NT2/D1 (cell line): ENCODE measurements around the gene CALY.

ENCODE experiments used
- DNase-seq: peaks from one replicate; pipeline ENCODE4 v3.0.0-alpha.2; 2011; ENCODE audit warnings: low read depth, low spot score
- H3K27me3 ChIP-seq: 2 replicates; pipeline ENCODE4 v1.6.0; 2011; ENCODE audit warnings: mild to moderate bottlenecking; ENCODE audit not compliant: insufficient read length, insufficient read depth
- H3K36me3 ChIP-seq: 2 replicates; pipeline ENCODE4 v1.6.1; 2011; ENCODE audit warnings: mild to moderate bottlenecking, low read length, mixed read lengths; ENCODE audit not compliant: insufficient read depth, insufficient read length
- H3K4me1 ChIP-seq: 2 replicates; pipeline ENCODE4 v1.5.1; 2011; ENCODE audit not compliant: insufficient read depth, insufficient read length
- H3K4me3 ChIP-seq: 2 replicates; pipeline ENCODE4 v1.5.1; 2011; ENCODE audit warnings: low read depth; ENCODE audit not compliant: insufficient read length
- H3K9ac ChIP-seq: 2 replicates; pipeline ENCODE4 v1.6.0; 2011; ENCODE audit warnings: low read depth; ENCODE audit not compliant: insufficient read length
- H3K9me3 ChIP-seq: 2 replicates; pipeline ENCODE4 v1.5.1; 2011; ENCODE audit warnings: mild to moderate bottlenecking, low read length; ENCODE audit not compliant: insufficient read depth
- SUZ12 ChIP-seq: IDR thresholded peaks from 2 replicates; pipeline ENCODE4 v1.6.1; 2011; ENCODE audit not compliant: insufficient read length, insufficient read depth; ENCODE audit errors: extremely low read depth
- YY1 ChIP-seq: IDR thresholded peaks from 2 replicates; pipeline ENCODE4 v1.6.1; 2011; ENCODE audit not compliant: insufficient read length, insufficient read depth
- ZNF274 ChIP-seq: IDR thresholded peaks from 2 replicates; pipeline ENCODE4 v1.6.1; 2011; ENCODE audit warnings: mild to moderate bottlenecking, low read depth, low read length

The CALY gene

GRCh38 chr10:133364645-133365431 is 28.1 kb upstream of the CALY start:
- H3K4me3 ChIP-seq: no peak overlapping the region
- TF ChIP-seq ZNF274 (no peak), SUZ12 (no peak), YY1 (no peak)
- no peak overlapping the region for H3K9ac ChIP-seq
- no peak for DNase-seq
- H3K36me3 ChIP-seq: peaks cover 66% of the 10 kb centered on the region
- no peaks in the 10 kb centered on the region for H3K4me1 ChIP-seq
- no peaks in the 10 kb centered on the region for H3K9me3 ChIP-seq
- no peaks in the 10 kb centered on the region for H3K27me3 ChIP-seq

- DNase-seq: no peak
- no peak overlapping the region for H3K9ac ChIP-seq
- peaks cover 4% of the 10 kb centered on the region for H3K4me1 ChIP-seq
- TF ChIP-seq YY1 (no peak), SUZ12 (no peak), ZNF274 (no peak)
- H3K4me3 ChIP-seq: no peak overlapping the region
- no peaks in the 10 kb centered on the region for H3K9me3 ChIP-seq
- H3K27me3 ChIP-seq: no peaks in the 10 kb centered on the region
- H3K36me3 ChIP-seq: peaks cover 49% of the 10 kb centered on the region
Observed at GRCh38 chr10:133362846-133363245, 26.1 kb upstream of the CALY start.

- Histone ChIP-seq H3K27me3 (no peaks in the 10 kb centered on the region), H3K4me1 (peaks cover 4% of the 10 kb centered on the region), H3K9me3 (no peaks in the 10 kb centered on the region), H3K9ac (no peak overlapping the region), H3K4me3 (no peak overlapping the region), H3K36me3 (peaks cover 47% of the 10 kb centered on the region)
- TF ChIP-seq YY1 (no peak), ZNF274 (no peak), SUZ12 (no peak)
- no peak for DNase-seq
Observed at GRCh38 chr10:133361773-133362441, 25.2 kb upstream of the CALY start.

GRCh38 chr10:133361227-133361626 is 24.5 kb upstream of the CALY start:
- DNase-seq: no peak
- Histone ChIP-seq H3K9ac (no peak overlapping the region), H3K4me1 (peaks cover 4% of the 10 kb centered on the region), H3K27me3 (no peaks in the 10 kb centered on the region), H3K9me3 (no peaks in the 10 kb centered on the region), H3K36me3 (peaks cover 44% of the 10 kb centered on the region), H3K4me3 (no peak overlapping the region)
- TF ChIP-seq ZNF274 (no peak), SUZ12 (no peak)

- no peaks in the 10 kb centered on the region for H3K27me3 ChIP-seq
- H3K4me1 ChIP-seq: peaks cover 4% of the 10 kb centered on the region
- H3K4me3 ChIP-seq: no peak overlapping the region
- TF ChIP-seq YY1 (no peak), SUZ12 (no peak), ZNF274 (no peak)
- no peak for DNase-seq
- H3K36me3 ChIP-seq: peaks cover 43% of the 10 kb centered on the region
- no peaks in the 10 kb centered on the region for H3K9me3 ChIP-seq
- H3K9ac ChIP-seq: no peak overlapping the region
Observed at GRCh38 chr10:133359972-133360610, 23.4 kb upstream of the CALY start.

- H3K4me3 ChIP-seq: no peak overlapping the region
- no peak overlapping the region for H3K9ac ChIP-seq
- no peaks in the 10 kb centered on the region for H3K9me3 ChIP-seq
- peaks cover 43% of the 10 kb centered on the region for H3K36me3 ChIP-seq
- H3K27me3 ChIP-seq: no peaks in the 10 kb centered on the region
- DNase-seq: no peak
- no peak for TF ChIP-seq YY1
- no peak for TF ChIP-seq SUZ12
- no peak for TF ChIP-seq ZNF274
- peaks cover 4% of the 10 kb centered on the region for H3K4me1 ChIP-seq
Observed at GRCh38 chr10:133359554-133359971, 22.9 kb upstream of the CALY start.

- TF ChIP-seq SUZ12 (no peak), YY1 (no peak), ZNF274 (no peak)
- peaks cover 4% of the 10 kb centered on the region for H3K4me1 ChIP-seq
- DNase-seq: no peak
Observed at GRCh38 chr10:133358925-133359310, 22.2 kb upstream of the CALY start.

More at GRCh38 chr10:133358925-133359310, 22.2 kb upstream of the CALY start:
- H3K9ac ChIP-seq: no peak overlapping the region
- no peaks in the 10 kb centered on the region for H3K27me3 ChIP-seq
- no peak overlapping the region for H3K4me3 ChIP-seq
- no peaks in the 10 kb centered on the region for H3K9me3 ChIP-seq
- H3K36me3 ChIP-seq: peaks cover 45% of the 10 kb centered on the region
